Parathyroid adenoma (tissue), 2 donors: Measurements from ENCODE around the gene ARHGEF19.

ENCODE experiments used
- H2AFZ ChIP-seq: fragments of 300-600 bp; sonication (generic); one replicate; pipeline ENCODE4 v1.7.0; 2017; ENCODE audit warnings: antibody characterized with exemption, mild to moderate bottlenecking
- H3K27ac ChIP-seq: fragments of 300-600 bp; sonication (generic); one replicate; pipeline ENCODE4 v1.7.0; 2017
- H3K27me3 ChIP-seq: fragments of 300-600 bp; sonication (generic); one replicate; pipeline ENCODE4 v1.7.0; 2017; ENCODE audit warnings: low read length; ENCODE audit not compliant: control insufficient read depth, insufficient read depth
- H3K36me3 ChIP-seq: fragments of 300-600 bp; sonication (generic); one replicate; pipeline ENCODE4 v1.7.0; 2017; ENCODE audit warnings: low read length; ENCODE audit not compliant: control insufficient read depth, insufficient read depth
- H3K4me1 ChIP-seq: fragments of 300-600 bp; sonication (generic); one replicate; pipeline ENCODE4 v1.7.0; 2017; ENCODE audit warnings: control low read depth
- H3K4me2 ChIP-seq: fragments of 300-600 bp; sonication (generic); one replicate; pipeline ENCODE4 v1.7.0; 2017; ENCODE audit warnings: low read length
- H3K4me3 ChIP-seq: fragments of 300-600 bp; sonication (generic); one replicate; pipeline ENCODE4 v1.7.0; 2017; ENCODE audit warnings: low read depth, low read length
- H3K79me2 ChIP-seq: fragments of 300-600 bp; sonication (generic); one replicate; pipeline ENCODE4 v1.7.0; 2017; ENCODE audit warnings: control low read depth
- H3K9ac ChIP-seq: fragments of 300-600 bp; sonication (generic); one replicate; pipeline ENCODE4 v1.7.0; 2017; ENCODE audit warnings: mild to moderate bottlenecking
- H3K9me3 ChIP-seq: fragments of 300-600 bp; sonication (generic); one replicate; pipeline ENCODE4 v1.7.0; 2017; ENCODE audit warnings: low read length; ENCODE audit not compliant: control insufficient read depth
- CTCF ChIP-seq: fragments of 300-600 bp; sonication (generic); IDR thresholded peaks from one replicate; pipeline ENCODE4 v1.7.0; 2017; ENCODE audit warnings: antibody characterized with exemption, mild to moderate bottlenecking
- donor health status: primary hyperparathyroidism.

ARHGEF19 gene

GRCh38 chr1:16202281-16203210 lies 9.9 kb downstream of the ARHGEF19 start:
- no peaks in the 10 kb centered on the region for H3K27me3 ChIP-seq
- no peak overlapping the region for H3K4me2 ChIP-seq
- H3K79me2 ChIP-seq = no peaks in the 10 kb centered on the region
- H2AFZ ChIP-seq = no peak overlapping the region
- H3K9ac ChIP-seq = no peak overlapping the region
- no peak for TF ChIP-seq CTCF
- H3K36me3 ChIP-seq = no peaks in the 10 kb centered on the region
- H3K4me1 ChIP-seq = no peaks in the 10 kb centered on the region
- H3K27ac ChIP-seq = no peak overlapping the region
- H3K4me3 ChIP-seq = no peak overlapping the region
- no peaks in the 10 kb centered on the region for H3K9me3 ChIP-seq

- Histone ChIP-seq H3K36me3 (no peaks in the 10 kb centered on the region), H3K79me2 (no peaks in the 10 kb centered on the region), H3K4me3 (no peak overlapping the region), H3K9me3 (no peaks in the 10 kb centered on the region), H3K27ac (no peak overlapping the region), H3K27me3 (no peaks in the 10 kb centered on the region), H3K9ac (no peak overlapping the region), H3K4me1 (no peaks in the 10 kb centered on the region), H2AFZ (no peak overlapping the region), H3K4me2 (no peak overlapping the region)
- TF ChIP-seq CTCF = no peak
These were observed 12.8 kb downstream of the ARHGEF19 start for GRCh38 chr1:16199700-16200099.

GRCh38 chr1:16199157-16199501 lies 13.3 kb downstream of the ARHGEF19 start:
- no peak overlapping the region for H3K4me3 ChIP-seq
- H3K27ac ChIP-seq = no peak overlapping the region
- H3K9me3 ChIP-seq = no peaks in the 10 kb centered on the region
- no peak overlapping the region for H3K9ac ChIP-seq
- H3K4me1 ChIP-seq = no peaks in the 10 kb centered on the region
- H3K79me2 ChIP-seq = no peaks in the 10 kb centered on the region
- no peaks in the 10 kb centered on the region for H3K36me3 ChIP-seq
- H3K27me3 ChIP-seq = no peaks in the 10 kb centered on the region
- TF ChIP-seq CTCF = no peak
- H3K4me2 ChIP-seq = no peak overlapping the region
- no peak overlapping the region for H2AFZ ChIP-seq

- Histone ChIP-seq H3K9ac (no peak overlapping the region), H3K36me3 (no peaks in the 10 kb centered on the region), H3K27me3 (no peaks in the 10 kb centered on the region), H3K9me3 (no peaks in the 10 kb centered on the region), H2AFZ (no peak overlapping the region), H3K4me1 (no peaks in the 10 kb centered on the region), H3K4me2 (no peak overlapping the region), H3K4me3 (no peak overlapping the region), H3K27ac (no peak overlapping the region), H3K79me2 (no peaks in the 10 kb centered on the region)
- TF ChIP-seq CTCF = no peak
These were observed 13.9 kb downstream of the ARHGEF19 start for GRCh38 chr1:16198444-16199156.
